ENCODE results near the gene PLEKHG4B. TPM values are rescaled to one million over a fixed set of nuclear protein-coding genes. Genes with fewer than 3 reads are reported as not detected.
"Not testable (repeated sequence)": the region's sequence is repeated elsewhere in the genome, so short reads cannot be mapped to it uniquely, and the experiment has no call there.

PLEKHG4B gene
- total RNA-seq, 1 donor from 2014 or later = not detected

DNA sequence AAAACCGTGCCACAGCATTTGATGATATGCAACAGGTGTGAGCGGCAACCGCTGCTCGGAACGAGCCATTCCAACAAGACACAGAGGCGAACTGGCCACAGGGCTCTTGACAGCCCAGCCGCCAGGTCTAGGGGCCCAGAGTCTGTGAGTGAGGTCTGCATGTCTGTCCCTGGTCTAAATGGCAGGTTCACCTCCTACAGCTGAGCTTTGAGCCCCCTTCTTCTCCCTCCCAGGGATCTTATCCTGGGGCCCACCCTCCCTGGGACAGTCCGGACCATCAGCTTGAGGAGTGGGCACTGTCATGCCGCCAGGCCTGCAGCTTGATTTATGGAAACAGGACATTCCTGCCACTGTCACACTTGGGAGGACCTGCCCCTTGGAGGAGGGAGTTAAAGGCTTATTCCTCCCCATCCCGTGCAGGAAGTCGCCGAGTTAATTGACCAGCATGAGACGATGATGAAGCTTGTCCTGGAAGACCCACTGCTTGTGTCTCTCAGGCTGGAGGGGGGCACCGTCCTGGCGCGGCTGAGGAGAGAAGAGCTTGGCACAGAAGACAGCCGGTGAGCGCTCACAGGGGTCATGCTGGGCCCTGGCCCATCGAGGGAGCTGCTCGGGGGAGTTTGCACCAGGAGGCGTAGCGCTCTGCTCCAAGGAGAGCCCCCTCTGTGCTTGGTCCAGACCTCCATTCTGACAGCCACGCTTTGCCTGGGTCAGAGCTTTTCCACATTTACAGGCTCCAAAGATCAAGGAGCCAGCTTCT, 63.9 kb downstream of the PLEKHG4B start:
- intact Hi-C loops (cut with micrococcal nuclease) = no loop called here

DNA sequence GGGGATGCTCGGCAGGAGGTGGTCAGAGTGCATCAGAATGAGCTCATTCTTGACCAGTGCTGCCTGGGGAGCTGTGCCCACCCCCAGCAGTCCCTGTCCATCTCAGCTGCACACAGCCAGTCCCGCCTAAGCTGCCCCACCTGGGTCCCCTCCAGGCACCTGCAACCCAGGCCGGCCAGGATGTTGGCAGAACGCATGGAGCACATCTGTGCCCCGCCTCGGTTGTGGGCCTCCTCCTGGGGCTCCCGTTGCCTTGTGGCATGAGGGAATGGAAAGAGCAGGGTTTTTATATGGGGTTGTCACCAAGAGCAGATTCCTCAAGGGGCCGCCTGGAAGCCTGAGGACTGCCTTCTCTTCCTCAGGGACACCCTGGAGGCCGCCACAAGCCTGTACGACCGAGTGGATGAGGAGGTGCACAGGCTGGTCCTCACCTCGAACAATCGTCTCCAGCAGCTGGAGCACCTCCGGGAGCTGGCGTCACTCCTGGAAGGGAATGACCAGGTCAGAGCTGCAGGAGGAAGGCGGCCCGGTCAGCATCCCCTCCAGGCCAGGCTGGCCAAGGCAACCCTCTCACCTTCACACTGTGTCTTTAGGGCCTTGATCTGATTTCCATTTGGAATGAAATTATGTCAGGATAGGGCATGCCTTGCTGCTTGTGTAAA, 64.6 kb downstream of the PLEKHG4B start:
- intact Hi-C loops (cut with micrococcal nuclease) = no loop called here

DNA sequence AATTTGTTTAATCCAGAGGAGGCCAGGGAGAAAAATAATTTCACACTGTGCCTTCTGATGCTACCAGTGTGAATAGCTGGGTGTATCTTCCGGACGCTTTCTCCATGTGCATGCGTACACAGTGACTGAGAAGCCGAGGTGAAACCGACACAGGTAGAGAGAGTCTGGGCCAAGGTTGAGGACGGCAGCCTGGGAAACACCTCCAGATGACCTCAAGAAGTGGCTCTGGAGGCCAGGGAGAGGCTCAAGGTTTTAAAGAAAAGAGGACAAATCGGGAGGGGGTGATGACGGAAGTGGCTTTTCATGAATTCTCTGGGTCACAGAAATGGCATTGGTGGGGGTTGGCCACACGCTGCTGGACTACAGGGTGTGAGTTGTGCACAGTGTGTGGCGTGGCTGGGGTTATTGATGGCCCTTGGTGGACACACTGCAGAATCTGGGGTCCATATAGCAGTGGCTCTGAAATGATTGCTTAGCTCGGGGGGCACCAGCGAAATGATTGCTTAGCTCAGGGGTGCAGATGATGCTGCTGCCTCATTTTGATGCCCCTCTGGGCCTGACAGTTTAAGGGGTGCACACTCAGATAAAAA, 65.3 kb downstream of the PLEKHG4B start:
- intact Hi-C loops (cut with micrococcal nuclease) = no loop called here

DNA sequence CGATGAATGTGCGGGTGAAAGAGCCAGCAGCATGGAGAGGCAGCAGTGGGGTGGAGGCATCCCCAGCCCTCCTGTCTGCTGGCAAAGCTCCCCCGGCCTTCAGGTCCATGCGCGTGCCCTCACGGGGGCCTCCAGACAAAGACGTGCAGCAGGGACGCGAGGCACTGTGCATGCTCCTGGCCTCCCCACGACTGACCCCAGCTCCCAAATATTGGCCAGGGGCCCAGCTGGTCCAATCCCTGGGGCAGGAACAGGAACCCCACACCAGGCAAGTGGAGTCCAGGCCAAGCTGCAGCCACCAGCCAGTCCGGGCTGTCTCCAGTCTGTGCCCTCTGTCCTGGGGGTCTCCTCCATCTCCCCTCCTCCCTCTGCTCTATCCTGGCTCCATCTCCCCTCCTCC, 65.8 kb downstream of the PLEKHG4B start:
- intact Hi-C loops (cut with micrococcal nuclease) = no loop called here

DNA sequence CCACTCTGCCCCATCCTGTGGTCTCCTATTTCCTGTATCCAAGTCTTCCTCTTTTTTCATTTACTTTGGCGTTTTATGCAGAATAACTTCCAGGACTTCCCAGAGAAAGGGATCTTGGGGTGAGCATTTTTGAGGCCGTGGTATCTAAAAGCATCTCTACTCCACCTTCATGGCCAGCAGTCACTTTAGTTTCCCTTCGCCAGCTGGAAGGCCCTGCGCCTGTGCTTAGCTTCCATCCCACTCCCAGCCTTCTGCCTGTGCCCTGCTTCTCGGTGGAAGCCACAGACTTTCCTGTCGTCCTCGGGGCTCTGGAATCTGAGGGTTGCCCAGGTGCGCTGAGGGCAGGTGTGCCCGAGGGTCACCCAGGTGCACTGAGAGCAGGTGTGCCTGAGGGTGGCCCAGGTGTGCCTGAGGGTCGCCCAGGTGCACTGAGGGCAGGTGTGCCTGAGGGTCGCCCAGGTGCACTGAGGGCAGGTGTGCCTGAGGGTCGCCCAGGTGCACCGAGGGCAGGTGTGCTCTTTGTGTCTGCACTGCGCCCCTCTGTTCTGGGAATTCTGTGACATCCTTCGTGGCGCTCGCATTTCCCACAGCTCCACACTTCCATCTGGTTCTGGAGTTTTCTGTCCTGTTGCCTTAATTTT, 67.0 kb downstream of the PLEKHG4B start:
- intact Hi-C loops (cut with micrococcal nuclease) = no loop called here

DNA sequence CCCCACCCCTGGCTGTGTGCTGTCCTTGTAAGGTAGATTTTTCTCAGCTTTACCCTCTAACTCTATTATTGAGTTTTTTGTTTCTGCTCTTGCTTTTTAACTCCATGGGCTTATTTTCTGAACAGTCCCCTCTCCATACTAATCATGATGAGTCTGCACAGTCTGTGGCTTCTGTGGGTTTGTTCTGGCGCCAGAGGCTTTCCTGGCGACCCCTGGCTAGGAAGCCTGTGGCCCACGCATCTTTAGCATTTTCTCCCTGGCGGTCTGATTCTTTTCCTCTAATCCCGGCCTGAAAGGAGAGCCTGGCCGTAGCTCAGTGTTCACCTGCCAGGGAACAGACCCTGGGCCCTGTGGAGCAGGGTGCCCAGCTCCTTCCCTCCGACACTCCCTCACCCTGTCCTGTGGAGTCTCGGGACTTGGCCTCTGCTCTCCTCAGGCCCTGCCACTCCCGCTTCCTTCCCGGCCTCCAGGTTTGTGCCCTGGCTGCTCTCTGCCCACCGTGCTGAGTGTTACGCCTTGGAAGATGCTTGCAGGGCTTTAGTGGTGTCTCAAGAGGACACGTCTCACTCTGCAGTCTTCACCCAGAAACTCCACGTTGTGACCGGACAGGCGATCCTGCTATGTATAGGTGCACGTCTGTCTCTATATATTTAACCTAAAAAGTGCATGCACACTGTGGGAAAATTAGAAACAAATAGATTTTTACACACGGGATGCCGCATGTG, 67.6 kb downstream of the PLEKHG4B start:
- intact Hi-C loops (cut with micrococcal nuclease) = no loop called here

DNA sequence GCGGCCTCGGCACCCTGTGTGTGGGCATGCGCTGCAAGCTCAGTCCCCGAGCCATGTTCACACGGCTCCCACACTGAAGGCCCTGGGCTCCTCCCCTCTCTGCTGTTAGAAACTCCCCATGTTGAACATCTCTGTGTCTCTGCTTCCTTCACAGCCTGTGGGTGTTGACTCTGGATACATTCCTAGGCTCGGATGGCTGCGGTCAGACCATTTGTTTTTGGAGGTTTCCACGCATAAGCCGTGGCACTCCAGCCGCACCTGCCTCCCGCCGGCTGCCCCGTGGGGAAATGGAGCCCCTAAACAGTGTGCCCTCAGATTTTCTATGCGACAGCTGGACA, 68.2 kb downstream of the PLEKHG4B start:
- intact Hi-C loops (cut with micrococcal nuclease) = no loop called here

DNA sequence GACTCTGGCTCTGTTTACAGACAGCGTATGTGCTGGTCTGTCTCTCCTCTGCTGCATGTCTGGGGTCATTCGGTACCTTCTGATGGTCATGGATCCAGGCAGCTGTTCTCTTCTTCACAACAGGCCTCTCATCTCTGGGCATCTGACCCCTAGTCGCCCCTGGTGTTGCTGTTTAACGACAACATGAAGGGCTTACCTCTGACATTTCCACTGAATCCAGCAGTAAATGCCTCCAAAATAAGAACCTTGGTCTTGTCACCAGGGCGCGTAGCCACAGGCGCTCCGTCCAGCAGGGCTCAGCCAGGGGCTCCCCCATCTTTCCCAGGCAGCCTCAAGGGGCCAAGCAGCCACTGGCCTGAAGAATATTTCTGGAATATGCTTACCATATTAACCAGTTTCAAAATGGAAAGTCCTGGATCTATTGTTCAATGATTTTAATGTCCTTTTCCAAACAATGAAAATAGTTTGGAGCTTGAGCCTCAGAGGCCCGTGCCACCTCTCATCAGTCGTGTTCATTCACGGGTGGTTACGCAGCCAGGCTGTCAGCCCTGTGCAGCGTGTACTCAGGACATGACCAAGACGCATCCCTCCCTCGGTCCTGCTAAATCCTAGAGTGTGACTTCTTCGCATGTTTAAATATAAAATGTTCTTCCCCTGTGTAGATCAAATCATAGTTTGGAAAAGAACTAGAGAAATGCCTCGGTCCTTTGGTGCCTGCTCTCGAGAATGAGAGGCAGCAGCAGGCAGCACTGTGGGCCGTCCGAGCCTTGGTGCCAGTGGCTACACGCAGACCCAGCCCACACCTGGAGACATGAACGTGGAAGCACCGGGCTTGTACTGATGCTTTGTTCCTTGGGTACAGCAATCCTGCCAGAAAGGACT, 69.2 kb downstream of the PLEKHG4B start:
- intact Hi-C loops (cut with micrococcal nuclease) = no loop called here

DNA sequence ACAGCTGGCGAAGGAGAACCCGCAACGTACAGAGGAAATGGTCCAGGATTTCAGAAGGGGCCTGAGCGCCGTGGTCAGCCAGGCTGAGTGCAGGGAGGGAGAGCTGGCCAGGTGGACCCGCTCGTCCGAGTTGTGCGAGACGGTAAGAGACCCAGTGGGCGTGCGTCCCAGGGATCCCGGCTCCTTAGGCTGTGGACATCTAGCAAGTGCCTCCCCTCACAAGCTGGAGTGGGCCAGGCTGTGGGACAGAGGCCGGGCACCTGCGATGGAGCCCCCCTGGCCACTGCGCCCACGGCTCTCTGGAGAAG, 69.8 kb downstream of the PLEKHG4B start:
- intact Hi-C loops (cut with micrococcal nuclease) = no loop called here

DNA sequence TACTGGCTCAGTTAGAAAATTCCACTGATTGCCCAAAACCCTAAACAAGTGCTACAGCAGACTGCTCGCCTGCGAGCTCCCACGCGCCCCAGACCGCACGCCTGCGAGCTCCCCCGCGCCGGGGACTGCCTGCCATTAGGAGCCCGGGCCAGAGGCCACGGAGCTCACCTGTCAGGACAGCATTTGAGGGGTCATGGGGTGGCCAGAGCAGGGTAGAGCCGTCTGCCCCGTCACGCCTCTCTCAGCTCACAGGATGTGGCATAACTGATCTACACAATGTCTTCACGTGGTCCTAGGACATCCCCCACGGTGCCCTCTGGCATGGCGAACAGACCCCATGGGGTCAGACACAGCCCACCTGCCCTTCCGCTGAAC, 70.2 kb downstream of the PLEKHG4B start:
- intact Hi-C loops (cut with micrococcal nuclease) = no loop called here

DNA sequence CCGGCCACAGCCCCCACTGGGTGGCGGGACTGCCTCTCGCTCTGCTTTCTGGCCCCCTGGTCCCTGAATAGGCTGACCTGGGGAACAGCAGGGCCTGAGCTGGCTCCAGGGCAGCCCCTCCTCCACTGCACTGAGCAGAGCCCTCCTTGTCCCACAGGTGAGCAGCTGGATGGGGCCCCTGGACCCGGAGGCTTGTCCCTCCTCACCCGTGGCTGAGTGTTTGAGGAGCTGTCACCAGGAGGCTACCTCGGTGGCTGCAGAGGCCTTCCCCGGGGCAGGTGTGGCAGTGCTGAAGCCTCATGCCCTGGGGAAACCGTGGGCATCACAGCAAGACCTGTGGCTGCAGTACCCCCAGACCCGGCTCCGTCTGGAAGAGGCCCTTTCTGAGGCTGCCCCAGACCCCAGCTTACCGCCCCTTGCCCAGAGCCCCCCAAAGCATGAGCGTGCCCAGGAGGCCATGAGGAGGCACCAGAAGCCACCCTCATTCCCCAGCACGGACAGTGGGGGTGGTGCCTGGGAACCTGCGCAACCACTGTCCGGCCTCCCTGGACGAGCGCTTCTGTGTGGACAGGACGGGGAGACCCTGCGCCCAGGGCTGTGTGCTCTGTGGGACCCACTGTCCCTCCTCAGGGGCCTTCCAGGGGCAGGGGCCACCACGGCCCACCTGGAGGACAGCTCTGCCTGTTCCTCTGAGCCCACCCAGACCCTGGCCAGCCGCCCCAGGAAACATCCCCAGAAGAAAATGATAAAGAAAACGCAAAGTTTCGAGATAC, 70.8 kb downstream of the PLEKHG4B start:
- intact Hi-C loops (cut with micrococcal nuclease) = no loop called here

DNA sequence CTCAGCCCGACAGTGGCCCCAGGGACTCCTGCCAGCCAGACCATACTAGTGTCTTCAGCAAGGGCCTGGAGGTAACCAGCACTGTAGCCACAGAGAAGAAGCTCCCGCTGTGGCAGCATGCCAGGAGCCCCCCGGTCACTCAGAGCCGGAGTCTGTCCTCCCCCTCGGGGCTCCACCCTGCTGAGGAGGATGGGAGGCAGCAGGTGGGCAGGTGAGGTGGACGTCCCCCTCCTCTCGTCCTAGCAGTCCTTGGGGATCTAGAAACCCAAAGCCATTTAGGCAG, 71.3 kb downstream of the PLEKHG4B start:
- intact Hi-C loops (cut with micrococcal nuclease) = no loop called here

DNA sequence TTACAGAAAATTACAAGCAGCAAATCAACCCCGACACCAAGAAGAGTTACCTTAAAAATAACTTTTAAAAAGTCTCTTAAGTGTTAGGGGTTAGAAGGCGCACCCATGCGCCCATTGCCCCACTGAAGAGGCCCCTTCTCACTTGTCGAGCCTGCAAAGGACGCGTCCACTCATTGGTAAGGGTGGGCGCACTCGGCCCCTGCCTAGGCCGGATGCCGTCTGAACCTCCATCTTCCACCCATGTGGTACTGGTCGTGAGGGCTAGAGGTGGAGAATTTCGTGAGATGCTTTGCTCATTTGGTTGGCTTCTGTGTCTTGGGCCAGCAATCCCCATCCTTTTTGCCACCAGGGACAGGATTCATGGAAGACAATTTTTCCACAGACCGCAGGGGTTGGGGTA, 71.9 kb downstream of the PLEKHG4B start:
- intact Hi-C loops (cut with micrococcal nuclease) = no loop called here

DNA sequence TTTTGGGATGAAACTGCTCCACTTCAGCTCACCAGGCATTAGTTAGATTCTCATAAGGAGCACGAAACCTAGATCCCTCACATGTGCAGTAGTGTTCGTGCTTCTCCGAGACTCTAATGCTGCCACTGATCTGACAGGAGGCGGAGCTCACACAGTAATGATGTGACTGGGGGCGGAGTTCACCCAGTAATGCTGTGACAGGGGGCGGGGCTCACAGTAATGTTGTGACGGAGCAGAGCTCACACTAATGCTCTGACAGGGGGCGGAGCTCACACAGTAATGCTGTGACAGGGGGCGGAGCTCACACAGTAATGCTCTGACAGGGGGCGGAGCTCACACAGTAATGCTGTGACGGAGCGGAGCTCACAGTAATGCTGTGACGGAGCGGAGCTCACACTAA, 72.3 kb downstream of the PLEKHG4B start:
- intact Hi-C loops (cut with micrococcal nuclease) = no loop called here

DNA sequence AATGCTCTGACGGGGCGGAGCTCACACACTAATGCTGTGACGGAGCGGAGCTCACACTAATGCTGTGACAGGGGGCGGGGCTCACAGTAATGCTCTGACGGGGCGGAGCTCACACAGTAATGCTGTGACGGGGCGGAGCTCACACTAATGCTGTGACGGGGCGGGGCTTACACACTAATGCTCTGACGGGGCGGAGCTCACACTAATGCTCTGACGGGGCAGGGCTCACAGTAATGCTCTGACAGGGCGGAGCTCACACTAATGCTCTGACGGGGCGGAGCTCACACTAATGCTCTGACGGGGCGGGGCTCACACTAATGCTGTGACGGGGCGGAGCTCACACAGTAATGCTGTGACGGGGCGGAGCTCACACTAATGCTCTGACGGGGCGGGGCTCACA, 72.8 kb downstream of the PLEKHG4B start:
- intact Hi-C loops (cut with micrococcal nuclease) = not testable (repeated sequence)

DNA sequence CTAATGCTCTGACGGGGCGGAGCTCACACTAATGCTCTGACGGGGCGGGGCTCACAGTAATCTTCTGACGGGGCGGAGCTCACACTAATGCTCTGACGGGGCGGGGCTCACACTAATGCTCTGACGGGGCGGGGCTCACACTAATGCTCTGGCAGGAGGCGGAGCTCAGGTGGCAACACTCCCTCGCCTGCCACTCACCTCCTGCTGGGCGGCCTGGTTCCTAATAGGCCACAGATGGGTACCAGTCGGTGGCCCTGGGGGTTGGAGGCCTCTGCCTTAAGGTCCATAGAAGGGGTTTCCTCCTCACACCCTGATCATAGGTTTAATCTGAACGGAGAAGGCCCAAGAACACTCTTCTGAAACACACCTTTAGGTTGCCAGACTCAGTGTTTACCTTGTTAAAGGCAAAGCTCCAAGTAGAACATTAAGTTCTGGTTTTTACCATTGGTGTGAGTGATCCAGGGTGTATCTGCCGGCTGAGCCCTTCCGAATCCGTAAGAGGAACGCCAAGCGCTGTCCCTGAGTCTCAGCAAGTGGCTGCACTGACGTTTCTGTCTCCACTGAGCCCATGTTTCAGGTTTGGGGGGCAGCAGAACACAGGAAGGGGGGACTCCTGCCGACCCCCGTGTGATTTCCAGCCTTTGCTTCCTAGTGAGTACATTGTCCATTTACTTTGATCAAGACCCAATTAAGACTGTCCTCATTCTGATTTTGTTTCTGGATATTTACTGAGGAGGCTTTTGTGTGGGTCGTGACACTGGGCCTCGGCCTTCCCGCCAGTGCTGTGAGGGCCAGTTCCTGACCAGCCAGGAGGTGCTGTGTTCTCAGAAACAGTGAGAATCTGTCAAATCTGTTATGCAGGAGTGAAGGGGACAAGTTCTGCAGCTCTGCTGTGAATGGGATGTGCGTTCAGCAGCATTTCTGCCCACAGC, 74.7 kb downstream of the PLEKHG4B start:
- intact Hi-C loops (cut with micrococcal nuclease) = no loop called here

DNA sequence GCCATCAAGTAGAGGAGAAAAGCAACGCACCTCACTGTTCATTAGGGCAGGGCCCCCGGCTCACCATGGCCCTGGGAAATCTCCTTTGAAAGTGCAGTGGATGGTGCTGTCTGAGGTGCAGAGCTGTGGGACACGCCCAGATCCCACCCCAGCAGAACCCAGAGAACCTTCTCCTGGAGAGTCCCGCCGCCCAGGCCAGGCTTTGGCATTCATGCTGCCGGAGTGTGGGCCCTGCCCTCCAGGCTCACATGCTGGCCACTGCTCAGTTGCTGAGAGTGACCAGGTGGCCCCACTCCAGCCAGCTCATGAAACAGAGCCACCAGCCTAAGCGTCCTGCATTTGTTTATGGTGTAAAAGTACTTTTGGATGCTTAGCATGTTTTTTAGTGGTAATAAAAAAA, 75.5 kb downstream of the PLEKHG4B start:
- intact Hi-C loops (cut with micrococcal nuclease) = no loop called here

DNA sequence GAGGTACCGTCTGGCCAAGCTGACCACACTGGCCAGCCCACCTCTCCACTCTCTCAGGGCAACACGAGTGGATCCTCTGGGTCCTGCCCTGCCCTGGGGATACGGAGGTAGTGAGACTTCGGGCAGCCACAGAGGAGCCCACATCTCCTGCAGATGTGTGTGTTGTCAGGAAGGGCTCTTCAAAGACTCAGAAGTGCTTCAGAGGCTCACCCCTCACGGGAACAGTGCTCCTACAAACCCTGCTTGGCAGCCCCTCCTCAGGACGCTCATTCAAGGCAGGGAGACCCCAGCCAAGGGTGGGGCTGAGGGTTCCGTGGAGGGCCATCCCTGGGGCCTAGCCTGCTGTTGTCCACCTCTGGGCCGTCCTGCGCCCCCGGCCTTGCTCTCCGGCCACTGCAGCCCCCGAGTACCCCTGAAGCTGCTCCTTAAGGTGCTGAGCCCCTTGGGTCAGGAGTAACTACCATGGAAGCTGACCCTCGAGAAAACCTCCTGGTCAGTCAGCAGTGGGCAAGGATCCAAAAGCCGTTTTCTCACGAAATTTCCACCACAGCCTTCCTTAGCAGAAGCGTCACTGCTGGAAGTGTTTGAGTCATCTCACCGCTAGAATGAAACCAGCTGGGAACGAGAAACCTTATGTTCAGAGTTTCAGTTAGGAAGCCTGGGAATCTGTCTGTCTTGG, 76.2 kb downstream of the PLEKHG4B start:
- intact Hi-C loops (cut with micrococcal nuclease) = no loop called here
